ENCODE measurements around the gene IL12RB1. TPM values are rescaled to one million over a fixed set of nuclear protein-coding genes. Genes with fewer than 3 reads are reported as not detected.

The IL12RB1 gene
- total and polyA plus RNA-seq, 2 of the 13 experiments (the other 11 are each of a cell fraction or from before 2014, with no cell fraction given), result 0.03 to 0.04 TPM

DNA sequence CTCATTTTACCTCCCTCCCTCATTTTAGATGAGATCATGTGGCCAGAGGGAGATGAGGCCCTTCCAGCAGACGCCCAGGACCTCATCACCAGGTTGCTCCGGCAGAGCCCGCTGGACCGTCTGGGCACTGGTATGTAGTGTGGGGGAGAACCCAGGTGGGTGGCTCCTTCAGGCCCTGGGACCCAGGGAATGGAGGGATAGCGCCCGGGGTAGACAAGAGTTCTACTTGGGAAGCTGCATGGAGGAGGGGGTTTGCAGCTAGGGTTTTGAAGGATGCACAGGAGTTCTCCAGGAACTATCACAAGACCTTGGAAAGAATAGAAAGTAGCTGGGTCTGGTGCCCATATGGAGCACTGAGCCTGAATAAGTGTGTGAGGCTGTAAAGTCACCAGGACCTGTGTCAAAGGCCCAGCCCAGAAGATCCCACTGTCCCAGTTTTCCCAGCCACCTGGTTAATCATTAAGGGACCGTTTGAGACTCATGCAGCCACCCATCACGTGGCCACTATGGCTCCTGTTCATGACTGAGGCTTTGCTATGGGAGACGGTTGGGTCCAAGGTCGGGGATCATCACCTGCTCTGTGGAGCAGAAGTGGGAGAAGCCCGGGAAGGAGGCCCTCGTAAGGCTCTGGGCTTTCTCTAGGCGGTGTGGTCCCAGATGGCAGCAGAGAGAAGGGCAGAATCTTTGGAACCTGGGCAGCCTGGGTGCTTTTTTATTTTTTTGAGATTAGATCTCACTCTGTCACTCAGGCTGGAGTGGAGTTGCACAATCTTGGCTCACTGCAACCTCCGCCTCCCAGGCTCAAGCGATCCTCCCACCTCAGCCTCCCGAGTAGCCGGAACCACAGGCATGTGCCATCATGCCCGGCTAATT is 49.2 kb upstream of the IL12RB1 start (continued):
- TF ChIP-seq, protein P1, sequence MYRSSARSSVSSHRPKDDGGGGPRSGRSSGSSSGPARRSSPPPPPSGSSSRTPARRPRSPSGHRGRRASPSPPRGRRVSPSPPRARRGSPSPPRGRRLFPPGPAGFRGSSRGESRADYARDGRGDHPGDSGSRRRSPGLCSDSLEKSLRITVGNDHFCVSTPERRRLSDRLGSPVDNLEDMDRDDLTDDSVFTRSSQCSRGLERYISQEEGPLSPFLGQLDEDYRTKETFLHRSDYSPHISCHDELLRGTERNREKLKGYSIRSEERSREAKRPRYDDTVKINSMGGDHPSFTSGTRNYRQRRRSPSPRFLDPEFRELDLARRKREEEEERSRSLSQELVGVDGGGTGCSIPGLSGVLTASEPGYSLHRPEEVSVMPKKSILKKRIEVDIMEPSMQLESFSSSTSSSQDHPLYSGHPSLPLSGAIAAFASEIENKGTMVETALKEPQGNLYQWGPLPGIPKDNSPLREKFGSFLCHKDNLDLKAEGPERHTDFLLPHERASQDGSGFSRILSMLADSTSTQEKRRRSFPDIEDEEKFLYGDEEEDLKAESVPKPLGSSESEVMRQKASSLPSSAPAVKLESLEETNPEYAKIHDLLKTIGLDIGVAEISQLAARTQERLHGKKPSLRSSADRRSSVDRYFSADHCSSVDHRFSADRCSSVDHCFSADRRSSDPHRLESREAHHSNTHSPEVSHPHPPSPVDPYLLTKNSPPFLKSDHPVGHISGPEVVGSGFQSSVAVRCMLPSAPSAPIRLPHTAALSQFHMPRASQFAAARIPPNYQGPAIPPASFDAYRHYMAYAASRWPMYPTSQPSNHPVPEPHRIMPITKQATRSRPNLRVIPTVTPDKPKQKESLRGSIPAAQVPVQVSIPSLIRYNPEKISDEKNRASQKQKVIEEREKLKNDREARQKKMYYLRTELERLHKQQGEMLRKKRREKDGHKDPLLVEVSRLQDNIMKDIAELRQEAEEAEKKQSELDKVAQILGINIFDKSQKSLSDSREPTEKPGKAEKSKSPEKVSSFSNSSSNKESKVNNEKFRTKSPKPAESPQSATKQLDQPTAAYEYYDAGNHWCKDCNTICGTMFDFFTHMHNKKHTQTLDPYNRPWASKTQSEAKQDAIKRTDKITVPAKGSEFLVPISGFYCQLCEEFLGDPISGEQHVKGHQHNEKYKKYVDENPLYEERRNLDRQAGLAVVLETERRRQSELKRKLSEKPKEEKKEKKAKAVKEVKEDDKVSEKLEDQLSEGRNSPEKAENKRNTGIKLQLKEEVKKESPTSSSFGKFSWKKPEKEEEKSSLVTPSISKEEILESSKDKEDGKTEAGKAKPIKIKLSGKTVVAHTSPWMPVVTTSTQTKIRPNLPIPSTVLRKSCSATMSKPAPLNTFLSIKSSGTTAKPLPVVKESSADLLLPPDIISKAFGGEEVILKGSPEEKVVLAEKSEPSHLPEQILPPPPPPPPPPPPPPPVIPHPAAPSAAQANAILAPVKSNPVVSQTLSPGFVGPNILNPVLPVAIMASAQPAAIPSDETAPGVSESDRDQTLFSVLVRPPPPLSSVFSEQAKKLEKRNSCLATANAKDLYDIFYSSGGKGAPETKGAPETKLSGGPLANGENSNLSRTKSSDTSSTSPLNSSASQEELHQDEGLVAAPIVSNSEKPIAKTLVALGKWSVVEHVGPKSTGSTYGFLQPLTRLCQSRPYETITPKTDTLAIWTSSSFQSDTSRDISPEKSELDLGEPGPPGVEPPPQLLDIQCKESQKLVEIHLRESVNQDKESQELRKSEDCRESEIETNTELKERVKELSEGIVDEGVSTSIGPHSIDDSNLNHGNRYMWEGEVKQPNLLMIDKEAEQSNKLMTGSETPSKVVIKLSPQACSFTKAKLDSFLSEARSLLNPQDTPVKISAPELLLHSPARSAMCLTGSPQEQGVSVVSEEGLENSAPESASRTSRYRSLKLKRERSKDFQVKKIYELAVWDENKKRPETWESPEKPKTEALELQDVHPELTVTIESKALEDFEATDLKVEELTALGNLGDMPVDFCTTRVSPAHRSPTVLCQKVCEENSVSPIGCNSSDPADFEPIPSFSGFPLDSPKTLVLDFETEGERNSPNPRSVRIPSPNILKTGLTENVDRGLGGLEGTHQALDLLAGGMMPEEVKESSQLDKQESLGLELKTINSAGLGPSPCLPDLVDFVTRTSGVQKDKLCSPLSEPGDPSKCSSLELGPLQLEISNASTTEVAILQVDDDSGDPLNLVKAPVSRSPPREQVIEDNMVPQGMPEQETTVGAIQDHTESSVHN (CRISPR knock-in tag; IDR thresholded peaks at IDR 0.05), result no peak
- TF ChIP-seq ZMAT3 (CRISPR knock-in tag; conservative IDR thresholded peaks at IDR 0.05) (0 out of 2 replicates have a peak, but pooled peaks have one; percentile 65), ZFX (CRISPR knock-in tag; IDR thresholded peaks at IDR 0.05; ENCODE audit: low read depth) (peak; percentile 73), ZNF530 (CRISPR knock-in tag; IDR thresholded peaks at IDR 0.05; ENCODE audit: low read depth) (no peak), ZNF557 (CRISPR knock-in tag; IDR thresholded peaks at IDR 0.05) (0 out of 2 replicates have a peak, but pooled peaks have one; percentile 20), RXRB (CRISPR knock-in tag; IDR thresholded peaks at IDR 0.05; ENCODE audit: borderline replicate concordance) (peak; percentile 76), YY1 (IDR thresholded peaks at IDR 0.05; ENCODE audit: insufficient read depth, insufficient replicate concordance, low read depth, low read length) (peak; percentile 79), IKZF4 (CRISPR knock-in tag; IDR thresholded peaks at IDR 0.05; ENCODE audit: borderline replicate concordance, low read depth, not compliant biosample characterization) (peak; percentile 54), TBP (CRISPR knock-in tag; IDR thresholded peaks at IDR 0.05) (no peak), ZFP82 (CRISPR knock-in tag; IDR thresholded peaks at IDR 0.05; ENCODE audit: borderline replicate concordance) (no peak), ZNF746 (CRISPR knock-in tag; IDR thresholded peaks at IDR 0.05) (no peak), KDM3A (CRISPR knock-in tag; IDR thresholded peaks at IDR 0.05; ENCODE audit: low read depth) (no peak), BRD4 (CRISPR knock-in tag; IDR thresholded peaks at IDR 0.05) (0 out of 2 replicates have a peak, but pooled peaks have one; percentile 66)
- TF ChIP-seq, protein P2, sequence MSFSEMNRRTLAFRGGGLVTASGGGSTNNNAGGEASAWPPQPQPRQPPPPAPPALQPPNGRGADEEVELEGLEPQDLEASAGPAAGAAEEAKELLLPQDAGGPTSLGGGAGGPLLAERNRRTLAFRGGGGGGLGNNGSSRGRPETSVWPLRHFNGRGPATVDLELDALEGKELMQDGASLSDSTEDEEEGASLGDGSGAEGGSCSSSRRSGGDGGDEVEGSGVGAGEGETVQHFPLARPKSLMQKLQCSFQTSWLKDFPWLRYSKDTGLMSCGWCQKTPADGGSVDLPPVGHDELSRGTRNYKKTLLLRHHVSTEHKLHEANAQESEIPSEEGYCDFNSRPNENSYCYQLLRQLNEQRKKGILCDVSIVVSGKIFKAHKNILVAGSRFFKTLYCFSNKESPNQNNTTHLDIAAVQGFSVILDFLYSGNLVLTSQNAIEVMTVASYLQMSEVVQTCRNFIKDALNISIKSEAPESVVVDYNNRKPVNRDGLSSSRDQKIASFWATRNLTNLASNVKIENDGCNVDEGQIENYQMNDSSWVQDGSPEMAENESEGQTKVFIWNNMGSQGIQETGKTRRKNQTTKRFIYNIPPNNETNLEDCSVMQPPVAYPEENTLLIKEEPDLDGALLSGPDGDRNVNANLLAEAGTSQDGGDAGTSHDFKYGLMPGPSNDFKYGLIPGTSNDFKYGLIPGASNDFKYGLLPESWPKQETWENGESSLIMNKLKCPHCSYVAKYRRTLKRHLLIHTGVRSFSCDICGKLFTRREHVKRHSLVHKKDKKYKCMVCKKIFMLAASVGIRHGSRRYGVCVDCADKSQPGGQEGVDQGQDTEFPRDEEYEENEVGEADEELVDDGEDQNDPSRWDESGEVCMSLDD (CRISPR knock-in tag; IDR thresholded peaks at IDR 0.05; ENCODE audit: borderline replicate concordance), result no peak
- TF ChIP-seq, protein P3, sequence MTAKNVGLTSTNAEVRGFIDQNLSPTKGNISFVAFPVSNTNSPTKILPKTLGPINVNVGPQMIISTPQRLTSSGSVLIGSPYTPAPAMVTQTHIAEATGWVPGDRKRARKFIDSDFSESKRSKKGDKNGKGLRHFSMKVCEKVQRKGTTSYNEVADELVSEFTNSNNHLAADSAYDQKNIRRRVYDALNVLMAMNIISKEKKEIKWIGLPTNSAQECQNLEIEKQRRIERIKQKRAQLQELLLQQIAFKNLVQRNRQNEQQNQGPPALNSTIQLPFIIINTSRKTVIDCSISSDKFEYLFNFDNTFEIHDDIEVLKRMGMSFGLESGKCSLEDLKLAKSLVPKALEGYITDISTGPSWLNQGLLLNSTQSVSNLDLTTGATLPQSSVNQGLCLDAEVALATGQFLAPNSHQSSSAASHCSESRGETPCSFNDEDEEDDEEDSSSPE (CRISPR knock-in tag; IDR thresholded peaks at IDR 0.05), result peak; percentile 53
